Measurements from ENCODE around the gene PPM1F.

DNA sequence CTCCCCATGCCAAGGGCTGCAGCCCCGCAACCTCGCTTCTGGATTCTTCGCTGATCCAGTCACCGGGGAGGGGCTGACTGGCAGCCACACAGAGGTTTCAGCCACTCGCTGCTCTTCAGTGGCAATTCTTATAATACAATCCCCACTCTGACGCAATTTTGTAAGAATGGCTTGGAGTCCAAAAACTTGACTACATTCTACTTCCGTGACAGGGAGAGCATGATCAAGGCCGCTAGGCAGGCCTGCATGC, 14.9 kb downstream of the PPM1F start:
- TF ChIP-seq, protein P1, sequence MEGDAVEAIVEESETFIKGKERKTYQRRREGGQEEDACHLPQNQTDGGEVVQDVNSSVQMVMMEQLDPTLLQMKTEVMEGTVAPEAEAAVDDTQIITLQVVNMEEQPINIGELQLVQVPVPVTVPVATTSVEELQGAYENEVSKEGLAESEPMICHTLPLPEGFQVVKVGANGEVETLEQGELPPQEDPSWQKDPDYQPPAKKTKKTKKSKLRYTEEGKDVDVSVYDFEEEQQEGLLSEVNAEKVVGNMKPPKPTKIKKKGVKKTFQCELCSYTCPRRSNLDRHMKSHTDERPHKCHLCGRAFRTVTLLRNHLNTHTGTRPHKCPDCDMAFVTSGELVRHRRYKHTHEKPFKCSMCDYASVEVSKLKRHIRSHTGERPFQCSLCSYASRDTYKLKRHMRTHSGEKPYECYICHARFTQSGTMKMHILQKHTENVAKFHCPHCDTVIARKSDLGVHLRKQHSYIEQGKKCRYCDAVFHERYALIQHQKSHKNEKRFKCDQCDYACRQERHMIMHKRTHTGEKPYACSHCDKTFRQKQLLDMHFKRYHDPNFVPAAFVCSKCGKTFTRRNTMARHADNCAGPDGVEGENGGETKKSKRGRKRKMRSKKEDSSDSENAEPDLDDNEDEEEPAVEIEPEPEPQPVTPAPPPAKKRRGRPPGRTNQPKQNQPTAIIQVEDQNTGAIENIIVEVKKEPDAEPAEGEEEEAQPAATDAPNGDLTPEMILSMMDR (optimal IDR thresholded peaks at IDR 0.05 in 1 of 3, IDR thresholded peaks at IDR 0.05 in 1 of 3, conservative IDR thresholded peaks at IDR 0.05 in 1 of 3; ENCODE audit: extremely low read depth in 1 of 3, insufficient read depth in 2 of 3, low read length in 3 of 3): no peak
- no peak for TF ChIP-seq EZH2 (IDR thresholded peaks at IDR 0.05; ENCODE audit: low read length)

All from keratinocyte (primary cell).